ENCODE data around the gene USP2.

The USP2 gene

DNA sequence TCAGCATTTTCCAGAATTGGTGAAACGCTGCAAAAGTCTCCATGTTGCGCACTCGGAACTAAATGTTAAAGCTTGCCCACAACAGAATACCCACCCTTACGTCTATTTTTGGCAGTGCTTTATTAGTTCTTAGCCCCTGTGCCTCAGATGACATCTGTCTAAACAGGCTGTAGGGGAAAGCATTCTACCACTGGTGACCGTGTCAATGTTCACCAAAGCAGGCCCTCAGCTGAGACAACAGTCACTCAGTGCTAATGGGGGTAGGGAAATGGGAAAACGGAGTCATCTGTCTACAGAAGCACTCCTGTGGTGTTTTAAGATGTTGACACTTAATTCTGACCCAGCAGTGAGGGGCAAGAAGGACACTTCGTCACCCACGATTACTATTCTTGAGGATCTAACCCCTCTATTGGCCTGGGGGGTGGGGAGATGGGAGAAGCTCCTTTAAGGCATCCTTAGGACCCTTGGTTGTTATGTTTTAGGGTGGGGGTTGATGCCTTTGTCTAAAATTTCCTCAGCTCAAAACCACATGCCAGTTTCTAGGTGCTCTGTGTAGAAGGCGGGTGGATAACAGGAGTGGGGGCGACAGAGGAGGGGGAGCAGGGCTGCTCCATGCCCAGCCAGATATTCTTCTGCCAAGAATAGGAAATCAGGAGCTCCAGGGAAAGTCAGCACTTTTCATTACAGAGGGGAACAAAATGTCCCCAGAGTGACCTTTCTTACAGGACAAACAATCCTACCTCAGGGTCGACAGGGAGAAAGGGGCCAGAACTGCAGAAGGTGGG, 19.4 kb downstream of the USP2 start:
- DNase-seq = no peak

DNA sequence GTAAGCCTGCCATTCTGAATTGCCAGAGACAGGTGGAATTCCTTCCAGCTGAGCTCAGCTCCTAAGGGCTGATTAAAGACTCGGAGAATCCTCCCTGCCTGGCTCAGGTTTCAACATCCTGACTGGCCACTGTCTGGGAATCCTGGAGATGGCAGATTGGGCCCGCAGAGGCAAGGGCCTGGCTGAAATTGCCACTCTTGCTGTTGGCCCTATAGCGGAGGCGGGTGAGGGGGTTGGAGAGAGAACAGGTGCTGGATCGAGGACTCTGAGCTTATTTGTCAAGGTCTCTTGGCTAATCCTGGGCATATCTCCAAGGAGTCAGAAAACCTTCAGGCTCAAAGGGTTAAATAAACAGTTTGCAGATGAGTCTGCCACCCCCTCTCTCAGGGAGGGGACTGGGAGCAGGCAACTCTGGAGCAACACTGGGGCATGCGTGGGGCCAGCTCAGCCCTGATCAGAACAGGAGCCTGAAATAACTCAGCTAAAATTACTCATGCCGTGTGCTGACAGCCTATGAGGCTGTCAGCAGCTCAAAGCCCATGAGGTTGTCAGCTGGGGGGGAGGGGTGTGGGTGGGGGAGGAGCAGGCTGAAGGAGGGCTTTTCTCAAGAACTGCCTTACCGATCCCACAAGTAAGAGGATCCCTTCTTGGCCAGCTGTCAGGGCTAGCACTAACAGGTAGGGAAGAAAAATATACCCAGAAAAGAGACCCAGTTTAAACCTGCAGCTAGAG, 20.3 kb downstream of the USP2 start:
- DNase-seq = no peak

GRCh38 chr11:119359365-119360214, 21.9 kb downstream of the USP2 start:
- DNase-seq = no peak

DNA sequence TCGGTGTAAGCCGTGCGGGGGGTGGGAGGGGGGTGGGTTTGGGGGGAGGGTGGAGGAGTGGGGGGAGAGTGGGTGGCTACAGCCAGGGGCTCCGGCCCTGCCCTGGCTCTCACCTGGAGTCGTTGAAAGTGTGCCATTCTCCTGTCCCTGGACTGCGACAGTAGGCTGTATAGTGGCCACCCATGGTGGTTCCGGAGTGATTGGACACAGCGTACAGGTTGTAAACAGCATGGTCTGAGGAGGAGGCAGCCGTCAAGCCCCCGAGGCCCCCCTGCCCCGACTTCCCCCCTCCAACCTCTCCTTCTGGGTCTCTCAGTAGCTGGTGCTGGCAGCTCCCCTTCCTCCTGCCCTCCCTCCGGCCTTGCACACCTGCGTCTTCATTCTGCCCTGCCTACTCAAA, 24.4 kb downstream of the USP2 start:
- no peak for DNase-seq

DNA sequence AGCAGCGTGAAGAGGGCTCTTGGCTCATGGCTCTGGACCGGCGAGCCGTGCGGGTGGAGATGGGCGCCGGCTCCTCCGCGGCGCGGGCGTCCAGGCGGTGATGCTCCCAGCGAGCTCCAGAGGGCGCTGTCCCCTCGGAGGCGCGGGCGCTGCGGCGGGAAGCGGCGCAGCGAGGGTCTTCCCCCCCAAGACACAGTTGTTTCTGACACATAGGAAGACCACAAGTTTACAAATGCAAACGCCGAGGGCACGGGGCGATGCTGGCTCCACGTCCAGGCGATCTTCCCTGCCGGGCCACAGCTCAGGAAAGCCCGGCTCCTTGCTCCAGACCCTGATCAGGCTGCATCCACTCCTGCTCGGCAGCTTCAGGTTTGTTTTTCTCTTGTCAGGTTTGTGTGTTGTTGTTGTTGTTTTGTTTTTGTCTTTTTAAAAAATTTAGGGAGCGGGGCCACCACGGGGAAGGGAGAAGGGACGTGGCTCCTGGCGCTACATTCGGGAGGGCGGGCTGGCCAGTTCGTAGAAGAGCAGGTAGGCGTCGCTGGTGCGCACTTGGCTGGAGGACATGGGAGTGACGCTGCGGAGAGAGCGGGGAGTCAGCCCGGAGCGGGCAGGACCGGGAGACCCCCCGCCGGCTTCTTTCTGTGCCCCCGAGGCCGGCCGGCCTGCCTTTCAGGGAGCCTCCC, 25.0 kb downstream of the USP2 start:
- DNase-seq = peak; percentile 63

DNA sequence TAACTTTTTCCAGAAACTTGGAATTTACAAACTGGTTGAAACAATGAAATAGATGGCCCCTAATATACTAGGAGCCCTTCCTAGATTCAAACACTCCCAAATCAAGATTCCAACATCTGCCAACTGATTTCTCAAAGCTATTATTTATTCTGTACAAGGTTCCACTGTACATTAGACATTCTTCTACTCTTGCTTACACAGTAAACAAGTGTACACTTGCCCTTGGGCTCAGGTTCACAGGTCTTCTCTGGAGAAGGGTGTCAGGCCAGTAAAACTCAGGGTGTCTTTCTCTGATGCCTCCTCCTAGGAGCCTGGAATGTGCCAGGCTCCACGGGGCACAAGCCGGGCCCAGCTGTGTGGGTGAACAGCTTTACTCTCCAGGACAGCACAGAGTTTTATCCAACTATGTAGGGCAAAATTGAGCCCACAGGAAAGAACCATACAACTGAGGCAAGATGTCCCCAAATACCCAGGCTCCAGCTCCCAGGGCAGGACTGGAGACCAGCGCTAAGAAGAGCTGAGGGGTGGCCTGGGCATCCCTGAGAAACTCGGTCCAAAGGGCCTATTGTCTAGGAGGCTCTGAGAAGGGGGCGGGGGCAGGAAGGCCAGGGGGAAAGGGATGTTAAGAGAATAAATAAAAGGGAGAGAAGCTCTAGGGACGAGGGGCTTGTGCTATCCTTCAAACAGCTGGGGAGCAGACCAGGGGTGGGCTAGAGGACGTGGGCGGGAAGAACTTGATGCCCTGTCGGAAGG, 26.2 kb downstream of the USP2 start:
- no peak for DNase-seq

GRCh38 chr11:119352857-119353260, 28.6 kb downstream of the USP2 start:
- DNase-seq = peak; percentile 74

GRCh38 chr11:119351232-119351631, 30.3 kb downstream of the USP2 start:
- no peak for DNase-seq

DNA sequence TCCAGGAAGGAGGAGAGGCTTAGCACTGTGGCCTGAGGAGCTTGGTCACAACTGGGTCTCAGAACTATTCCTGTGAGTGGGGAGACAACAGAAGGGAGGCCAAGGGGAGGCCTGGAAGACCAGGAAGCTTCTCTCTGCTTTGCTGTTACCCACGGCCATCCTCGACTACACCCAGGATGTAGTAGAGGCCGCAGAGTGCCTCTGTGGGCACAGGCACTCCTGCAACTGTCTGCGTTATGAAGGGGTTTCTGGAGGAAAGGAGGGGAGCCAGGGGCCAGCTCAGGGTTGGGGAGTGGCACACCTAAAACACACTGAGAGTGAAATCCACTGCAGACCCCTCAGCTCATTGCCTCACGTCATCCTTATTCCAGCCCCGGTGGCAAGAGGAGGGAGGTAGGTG, 31.2 kb downstream of the USP2 start:
- DNase-seq = no peak

DNA sequence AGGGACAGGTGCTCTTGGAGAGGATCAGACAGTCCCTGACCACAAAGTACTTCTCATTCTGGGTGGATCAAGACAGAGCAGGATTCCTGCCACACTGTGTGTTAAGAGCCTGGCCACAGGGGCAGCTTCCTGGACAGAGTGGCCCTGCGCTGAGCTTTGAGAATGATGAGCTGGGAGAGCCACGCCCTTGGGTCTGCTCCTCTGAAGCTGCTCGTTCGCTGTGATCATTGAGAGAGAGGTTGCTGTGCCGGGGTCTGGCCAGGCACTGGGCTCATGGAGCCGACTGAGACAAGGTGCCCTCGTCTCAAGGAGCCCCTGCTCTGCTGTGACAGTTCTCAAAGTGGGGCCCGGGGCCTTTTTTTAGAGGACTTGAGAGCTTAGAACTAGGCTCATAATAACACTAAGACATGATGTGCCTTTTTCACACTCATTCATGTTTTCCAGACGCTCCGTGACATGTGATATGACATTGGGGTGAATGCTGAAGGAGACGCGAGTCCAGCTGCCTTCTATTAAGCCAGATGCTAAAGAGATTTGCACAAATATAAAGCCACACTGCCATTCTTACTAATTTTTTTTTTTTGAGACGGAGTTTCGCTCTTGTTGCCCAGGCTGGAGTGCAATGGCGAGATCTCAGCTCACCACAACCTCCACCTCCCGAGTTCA, 33.4 kb downstream of the USP2 start:
- no peak for DNase-seq

GRCh38 chr11:119347242-119347641, 34.2 kb downstream of the USP2 start:
- DNase-seq = no peak

GRCh38 chr11:119346605-119347004, 34.9 kb downstream of the USP2 start, which contains the start of gene MFRP:
Gene MFRP, minus strand, starts transcription at chr11:119346705. Its CDS starts 192 bp downstream, at chr11:119346513.
- no peak for DNase-seq

DNA sequence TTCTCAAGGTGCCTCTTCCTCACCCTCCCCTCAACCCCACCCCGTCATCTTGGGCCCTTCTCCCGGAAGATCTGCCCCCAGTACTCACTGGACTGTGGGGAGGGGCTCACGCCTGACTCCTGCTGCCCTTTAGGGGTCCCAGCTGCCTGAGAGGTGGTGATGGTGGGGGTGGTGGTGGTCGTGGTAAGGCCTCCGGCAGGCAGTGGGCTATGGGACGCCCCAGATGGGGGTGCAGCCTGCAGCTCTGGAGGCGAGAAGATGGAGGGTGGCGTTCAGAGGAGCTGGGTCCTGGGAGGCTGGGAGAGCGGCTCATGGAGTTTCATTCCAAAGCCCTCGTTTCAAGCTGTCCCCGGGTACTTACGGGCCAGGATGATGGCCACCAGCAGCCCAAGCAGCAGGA, 35.8 kb downstream of the USP2 start:
- no peak for DNase-seq

DNA sequence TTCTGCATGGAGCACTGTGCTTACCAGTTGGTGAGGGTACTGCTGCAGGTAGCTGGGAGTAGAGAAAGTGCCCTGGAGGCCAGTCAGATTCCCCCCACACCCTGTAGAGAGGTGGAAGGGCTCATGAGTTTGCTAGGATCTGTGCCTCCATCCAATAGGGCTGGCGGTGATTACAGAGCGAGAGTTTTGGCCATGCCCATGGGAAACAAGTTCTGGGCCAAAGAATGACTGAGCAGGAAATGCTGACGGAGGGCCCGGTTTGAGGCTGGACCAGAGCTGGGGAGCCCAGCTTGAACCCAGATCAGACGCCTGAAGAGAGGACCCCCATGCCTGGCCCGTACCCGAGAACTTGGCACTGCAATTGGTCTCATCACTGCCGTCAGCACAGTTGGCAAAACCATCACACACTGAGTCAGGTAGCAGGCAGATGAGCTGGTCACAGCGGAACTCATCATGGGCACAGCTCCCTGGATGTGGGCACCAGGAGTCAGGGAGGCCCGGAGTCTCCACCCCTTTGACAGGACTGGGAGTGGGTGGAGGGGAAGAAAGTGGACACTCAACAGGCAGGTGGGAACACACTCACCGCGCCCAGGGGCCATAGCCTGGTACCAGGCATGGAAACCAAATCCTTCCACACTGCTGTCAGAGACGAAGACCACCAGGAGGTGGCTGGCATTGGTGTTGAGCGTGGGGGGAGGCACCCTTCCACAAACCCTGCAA, 37.0 kb downstream of the USP2 start:
- no peak for DNase-seq

DNA sequence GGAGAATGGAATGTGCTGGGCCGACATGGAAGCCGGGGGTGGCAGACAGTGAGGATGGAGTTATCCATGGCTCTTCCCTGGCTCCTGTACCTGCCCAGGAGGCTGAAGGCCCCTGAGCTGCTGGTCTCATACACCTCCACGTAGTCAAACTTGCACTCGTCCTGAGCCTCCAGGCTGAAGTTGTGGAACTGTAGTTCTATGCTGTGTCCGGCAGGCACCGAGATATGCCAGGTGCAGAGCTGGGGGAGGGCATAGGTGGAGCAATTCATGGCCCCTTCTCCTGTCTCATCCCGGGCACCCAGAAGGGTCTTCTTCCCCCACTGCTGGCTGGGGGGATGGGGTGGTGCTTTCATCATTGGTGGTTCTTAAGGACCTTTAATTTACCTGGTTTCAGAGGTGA, 37.8 kb downstream of the USP2 start:
- no peak for DNase-seq

DNA sequence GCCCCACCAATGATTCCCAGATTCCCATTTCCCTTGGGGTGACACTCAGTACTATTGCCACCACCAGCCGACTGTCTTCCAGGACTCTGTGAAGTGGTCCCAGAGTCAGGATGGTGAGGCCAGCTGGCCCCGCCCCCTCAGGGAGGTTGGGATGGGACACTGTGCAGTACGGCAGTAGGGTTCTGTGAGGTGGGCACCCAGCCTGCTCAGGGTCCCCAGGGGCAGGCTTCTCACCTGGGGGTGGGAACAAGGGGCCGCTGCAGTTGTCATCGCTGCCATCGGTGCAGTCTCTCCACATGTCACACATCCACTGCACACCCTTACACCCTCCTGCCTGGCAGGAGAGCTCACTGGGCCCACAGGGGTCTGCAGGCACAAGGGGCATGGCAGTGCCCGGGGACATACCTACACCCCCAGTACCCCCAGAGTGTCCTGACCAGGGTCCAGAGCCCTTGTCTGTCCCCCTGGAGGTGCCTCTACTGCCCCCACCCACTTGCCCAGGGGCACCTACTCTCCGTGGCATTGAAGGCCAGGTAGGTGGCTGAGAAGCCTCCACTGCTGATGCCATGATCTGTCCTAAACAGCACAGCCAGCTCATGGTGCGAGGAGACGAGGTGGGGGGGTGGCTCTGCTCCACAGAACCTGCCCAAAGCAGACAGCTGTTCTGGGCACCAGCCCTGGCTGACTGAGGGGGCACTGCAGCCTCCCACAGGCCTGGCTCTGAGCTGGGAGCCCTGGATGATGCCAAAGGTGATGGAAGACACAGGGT, 38.9 kb downstream of the USP2 start:
- no peak for DNase-seq

GRCh38 chr11:119342023-119342300, 39.5 kb downstream of the USP2 start:
- no peak for DNase-seq

GRCh38 chr11:119341222-119342022, 40.1 kb downstream of the USP2 start:
- DNase-seq = no peak
